WTC11 (cell line): ENCODE results near the gene BFSP1. TPM values are rescaled to one million over a fixed set of nuclear protein-coding genes. Genes with fewer than 3 reads are reported as not detected.

Source experiments
- CBFB ChIP-seq: sonication (generic); formaldehyde crosslinking; IDR thresholded peaks from 2 replicates; pipeline ENCODE4 v1.8.1; 2022; ENCODE audit warnings: mild to moderate bottlenecking, low read depth, missing genetic modification reagents
- EMX1 ChIP-seq: fragments of 250-450 bp; sonication (Bioruptor Pico); IDR thresholded peaks from 2 replicates; pipeline ENCODE4 v1.8.0; 2021; ENCODE audit warnings: mild to moderate bottlenecking
- ESRRA ChIP-seq: sonication (generic); formaldehyde crosslinking; IDR thresholded peaks from 2 replicates; pipeline ENCODE4 v1.8.1; 2022; ENCODE audit warnings: mild to moderate bottlenecking, missing genetic modification reagents, borderline replicate concordance
- FOXP1 ChIP-seq: sonication (generic); formaldehyde crosslinking; IDR thresholded peaks from 2 replicates; pipeline ENCODE4 v1.8.0; 2022; ENCODE audit warnings: missing genetic modification reagents, mild to moderate bottlenecking, moderate library complexity, borderline replicate concordance
- GRHL2 ChIP-seq: fragments of 250-450 bp; sonication (Bioruptor Pico); IDR thresholded peaks from 2 replicates; pipeline ENCODE4 v1.8.0; 2022; ENCODE audit warnings: mild to moderate bottlenecking, moderate library complexity; ENCODE audit not compliant: insufficient replicate concordance, severe bottlenecking
- JUN ChIP-seq: sonication (generic); formaldehyde crosslinking; IDR thresholded peaks from 2 replicates; pipeline ENCODE4 v1.8.0; 2023; ENCODE audit warnings: mild to moderate bottlenecking, missing genetic modification reagents
- MYBL2 ChIP-seq: sonication (generic); formaldehyde crosslinking; IDR thresholded peaks from 2 replicates; pipeline ENCODE4 v1.8.1; 2023; ENCODE audit warnings: mild to moderate bottlenecking, moderate library complexity, missing genetic modification reagents
- NFE2L1 ChIP-seq: sonication (generic); formaldehyde crosslinking; IDR thresholded peaks from 2 replicates; pipeline ENCODE4 v1.8.1; 2023; ENCODE audit warnings: missing genetic modification reagents
- NFYB ChIP-seq: sonication (generic); formaldehyde crosslinking; conservative IDR thresholded peaks from 2 replicates; pipeline ENCODE4 v1.8.0; 2022; ENCODE audit warnings: low read depth, missing genetic modification reagents
- NR3C1 ChIP-seq: sonication (generic); formaldehyde crosslinking; conservative IDR thresholded peaks from 2 replicates; pipeline ENCODE4 v1.8.1; 2023; ENCODE audit warnings: low read depth, mild to moderate bottlenecking, missing genetic modification reagents
- SMAD3 ChIP-seq: sonication (generic); formaldehyde crosslinking; IDR thresholded peaks from 2 replicates; pipeline ENCODE4 v1.8.0; 2022; ENCODE audit warnings: missing genetic modification reagents, mild to moderate bottlenecking, borderline replicate concordance
- TEAD1 ChIP-seq: sonication (generic); formaldehyde crosslinking; IDR thresholded peaks from 2 replicates; pipeline ENCODE4 v1.8.0; 2022; ENCODE audit warnings: mild to moderate bottlenecking, missing genetic modification reagents
- ZNF232 ChIP-seq: sonication (generic); formaldehyde crosslinking; IDR thresholded peaks from 2 replicates; pipeline ENCODE4 v1.8.0; 2022; ENCODE audit warnings: mild to moderate bottlenecking, missing genetic modification reagents
- ZNF263 ChIP-seq: sonication (generic); formaldehyde crosslinking; IDR thresholded peaks from 2 replicates; pipeline ENCODE4 v1.8.1; 2022; ENCODE audit warnings: low read depth, mild to moderate bottlenecking, moderate library complexity, missing genetic modification reagents
- ZNF396 ChIP-seq: fragments of 250-450 bp; sonication (Bioruptor Pico); IDR thresholded peaks from 2 replicates; pipeline ENCODE4 v1.8.0; 2021; ENCODE audit warnings: mild to moderate bottlenecking, moderate library complexity, borderline replicate concordance
- ZNF416 ChIP-seq: fragments of 250-450 bp; sonication (Bioruptor Pico); IDR thresholded peaks from 2 replicates; pipeline ENCODE4 v1.9.0; 2021; ENCODE audit warnings: mild to moderate bottlenecking, inconsistent platforms
- total RNA-seq: library from RNA; stranded (reverse); gene quantifications from 3 replicates; pipeline ENCODE4 v1.2.3, GENCODE V29; 2021
- TF ChIP-seq, protein P1 (sequence below): sonication (generic); formaldehyde crosslinking; IDR thresholded peaks from 2 replicates; pipeline ENCODE4 v1.8.1; 2023; ENCODE audit warnings: mild to moderate bottlenecking, missing genetic modification reagents
- TF ChIP-seq, protein P2 (sequence below): fragments of 250-450 bp; sonication (Bioruptor Pico); IDR thresholded peaks from 2 replicates; pipeline ENCODE4 v1.9.0; 2021; ENCODE audit warnings: mild to moderate bottlenecking
- TF ChIP-seq, protein P3 (sequence below): sonication (generic); formaldehyde crosslinking; IDR thresholded peaks from 2 replicates; pipeline ENCODE4 v1.8.1; 2023; ENCODE audit warnings: mild to moderate bottlenecking, missing genetic modification reagents, borderline replicate concordance
- TF ChIP-seq, protein P4 (sequence below): sonication (generic); formaldehyde crosslinking; IDR thresholded peaks from 2 replicates; pipeline ENCODE4 v1.8.1; 2022; ENCODE audit warnings: low read depth, mild to moderate bottlenecking, moderate library complexity, missing genetic modification reagents, borderline replicate concordance
- TF ChIP-seq, protein P5 (sequence below): sonication (generic); formaldehyde crosslinking; IDR thresholded peaks from 2 replicates; pipeline ENCODE4 v1.8.0; 2023; ENCODE audit warnings: missing genetic modification reagents, mild to moderate bottlenecking, borderline replicate concordance
- TF ChIP-seq, protein P6 (sequence below): sonication (generic); formaldehyde crosslinking; IDR thresholded peaks from 2 replicates; pipeline ENCODE4 v1.8.0; 2022; ENCODE audit warnings: mild to moderate bottlenecking, missing genetic modification reagents

Gene BFSP1
- total RNA-seq, 1 experiment from 2014 or later = 3.0 TPM

DNA sequence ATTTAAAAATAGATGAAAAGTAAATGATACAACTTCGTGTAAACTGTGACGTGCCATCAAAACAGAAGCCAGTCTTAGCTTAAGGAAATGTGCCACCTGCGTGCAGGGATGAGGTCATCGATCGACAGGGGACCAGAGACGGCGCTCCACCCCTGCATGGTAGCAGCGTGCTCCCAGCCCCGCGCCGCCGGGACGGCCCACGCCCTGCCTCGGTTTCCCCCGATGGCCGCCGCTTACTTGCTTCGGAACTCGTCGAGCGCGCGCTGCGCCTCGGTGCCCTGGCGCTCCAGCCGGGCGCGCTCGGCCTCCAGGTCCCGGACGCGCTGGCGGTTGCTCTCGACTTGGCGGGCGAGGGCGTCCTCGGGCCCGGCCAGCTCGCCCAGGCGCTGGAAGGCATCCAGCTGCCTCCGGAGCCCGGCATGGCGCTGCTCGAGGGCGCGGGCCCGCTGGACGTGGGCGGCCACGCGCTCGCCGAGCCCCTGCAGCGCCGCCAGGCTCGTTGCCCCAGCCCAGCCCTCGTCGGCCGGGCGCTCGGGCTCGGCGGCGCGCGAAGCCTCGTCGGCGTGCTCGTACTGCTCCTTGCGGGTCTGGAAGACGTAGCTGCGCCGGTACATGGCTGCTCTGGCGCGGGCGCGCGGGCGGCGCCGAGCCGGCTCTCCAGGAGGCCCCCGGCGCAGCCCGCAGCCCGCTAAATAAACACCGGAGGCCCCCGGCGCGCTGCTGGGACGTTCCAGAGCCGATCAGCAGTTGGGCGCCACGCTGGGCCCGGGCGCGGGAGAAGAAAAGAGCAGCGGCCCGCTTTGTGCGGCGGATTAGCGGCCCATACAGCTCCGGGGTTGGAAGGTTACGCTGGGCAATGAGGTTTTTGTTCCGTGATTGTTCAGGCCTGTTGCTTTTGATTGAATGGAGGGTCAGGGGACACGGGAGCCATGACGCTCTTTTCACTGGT, at the start of gene BFSP1 (continued):
- TF ChIP-seq, protein P1, sequence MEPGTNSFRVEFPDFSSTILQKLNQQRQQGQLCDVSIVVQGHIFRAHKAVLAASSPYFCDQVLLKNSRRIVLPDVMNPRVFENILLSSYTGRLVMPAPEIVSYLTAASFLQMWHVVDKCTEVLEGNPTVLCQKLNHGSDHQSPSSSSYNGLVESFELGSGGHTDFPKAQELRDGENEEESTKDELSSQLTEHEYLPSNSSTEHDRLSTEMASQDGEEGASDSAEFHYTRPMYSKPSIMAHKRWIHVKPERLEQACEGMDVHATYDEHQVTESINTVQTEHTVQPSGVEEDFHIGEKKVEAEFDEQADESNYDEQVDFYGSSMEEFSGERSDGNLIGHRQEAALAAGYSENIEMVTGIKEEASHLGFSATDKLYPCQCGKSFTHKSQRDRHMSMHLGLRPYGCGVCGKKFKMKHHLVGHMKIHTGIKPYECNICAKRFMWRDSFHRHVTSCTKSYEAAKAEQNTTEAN (CRISPR knock-in tag) = no peak
- peak; percentile 64; the same call in 1 of the 2 replicates for TF ChIP-seq CBFB (CRISPR knock-in tag)
- TF ChIP-seq, protein P2, sequence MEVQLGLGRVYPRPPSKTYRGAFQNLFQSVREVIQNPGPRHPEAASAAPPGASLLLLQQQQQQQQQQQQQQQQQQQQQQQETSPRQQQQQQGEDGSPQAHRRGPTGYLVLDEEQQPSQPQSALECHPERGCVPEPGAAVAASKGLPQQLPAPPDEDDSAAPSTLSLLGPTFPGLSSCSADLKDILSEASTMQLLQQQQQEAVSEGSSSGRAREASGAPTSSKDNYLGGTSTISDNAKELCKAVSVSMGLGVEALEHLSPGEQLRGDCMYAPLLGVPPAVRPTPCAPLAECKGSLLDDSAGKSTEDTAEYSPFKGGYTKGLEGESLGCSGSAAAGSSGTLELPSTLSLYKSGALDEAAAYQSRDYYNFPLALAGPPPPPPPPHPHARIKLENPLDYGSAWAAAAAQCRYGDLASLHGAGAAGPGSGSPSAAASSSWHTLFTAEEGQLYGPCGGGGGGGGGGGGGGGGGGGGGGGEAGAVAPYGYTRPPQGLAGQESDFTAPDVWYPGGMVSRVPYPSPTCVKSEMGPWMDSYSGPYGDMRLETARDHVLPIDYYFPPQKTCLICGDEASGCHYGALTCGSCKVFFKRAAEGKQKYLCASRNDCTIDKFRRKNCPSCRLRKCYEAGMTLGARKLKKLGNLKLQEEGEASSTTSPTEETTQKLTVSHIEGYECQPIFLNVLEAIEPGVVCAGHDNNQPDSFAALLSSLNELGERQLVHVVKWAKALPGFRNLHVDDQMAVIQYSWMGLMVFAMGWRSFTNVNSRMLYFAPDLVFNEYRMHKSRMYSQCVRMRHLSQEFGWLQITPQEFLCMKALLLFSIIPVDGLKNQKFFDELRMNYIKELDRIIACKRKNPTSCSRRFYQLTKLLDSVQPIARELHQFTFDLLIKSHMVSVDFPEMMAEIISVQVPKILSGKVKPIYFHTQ (CRISPR knock-in tag) = no peak
- no peak for TF ChIP-seq ZNF416 (CRISPR knock-in tag)
- TF ChIP-seq NFYB (CRISPR knock-in tag) = 0 out of 2 replicates have a peak, but pooled peaks have one; percentile 34
- TF ChIP-seq, protein P3, sequence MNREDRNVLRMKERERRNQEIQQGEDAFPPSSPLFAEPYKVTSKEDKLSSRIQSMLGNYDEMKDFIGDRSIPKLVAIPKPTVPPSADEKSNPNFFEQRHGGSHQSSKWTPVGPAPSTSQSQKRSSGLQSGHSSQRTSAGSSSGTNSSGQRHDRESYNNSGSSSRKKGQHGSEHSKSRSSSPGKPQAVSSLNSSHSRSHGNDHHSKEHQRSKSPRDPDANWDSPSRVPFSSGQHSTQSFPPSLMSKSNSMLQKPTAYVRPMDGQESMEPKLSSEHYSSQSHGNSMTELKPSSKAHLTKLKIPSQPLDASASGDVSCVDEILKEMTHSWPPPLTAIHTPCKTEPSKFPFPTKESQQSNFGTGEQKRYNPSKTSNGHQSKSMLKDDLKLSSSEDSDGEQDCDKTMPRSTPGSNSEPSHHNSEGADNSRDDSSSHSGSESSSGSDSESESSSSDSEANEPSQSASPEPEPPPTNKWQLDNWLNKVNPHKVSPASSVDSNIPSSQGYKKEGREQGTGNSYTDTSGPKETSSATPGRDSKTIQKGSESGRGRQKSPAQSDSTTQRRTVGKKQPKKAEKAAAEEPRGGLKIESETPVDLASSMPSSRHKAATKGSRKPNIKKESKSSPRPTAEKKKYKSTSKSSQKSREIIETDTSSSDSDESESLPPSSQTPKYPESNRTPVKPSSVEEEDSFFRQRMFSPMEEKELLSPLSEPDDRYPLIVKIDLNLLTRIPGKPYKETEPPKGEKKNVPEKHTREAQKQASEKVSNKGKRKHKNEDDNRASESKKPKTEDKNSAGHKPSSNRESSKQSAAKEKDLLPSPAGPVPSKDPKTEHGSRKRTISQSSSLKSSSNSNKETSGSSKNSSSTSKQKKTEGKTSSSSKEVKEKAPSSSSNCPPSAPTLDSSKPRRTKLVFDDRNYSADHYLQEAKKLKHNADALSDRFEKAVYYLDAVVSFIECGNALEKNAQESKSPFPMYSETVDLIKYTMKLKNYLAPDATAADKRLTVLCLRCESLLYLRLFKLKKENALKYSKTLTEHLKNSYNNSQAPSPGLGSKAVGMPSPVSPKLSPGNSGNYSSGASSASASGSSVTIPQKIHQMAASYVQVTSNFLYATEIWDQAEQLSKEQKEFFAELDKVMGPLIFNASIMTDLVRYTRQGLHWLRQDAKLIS (CRISPR knock-in tag) = 0 out of 2 replicates have a peak, but pooled peaks have one; percentile 56
- TF ChIP-seq ESRRA (CRISPR knock-in tag) = 0 out of 2 replicates have a peak, but pooled peaks have one; percentile 31
- TF ChIP-seq NR3C1 (CRISPR knock-in tag) = 0 out of 2 replicates have a peak, but pooled peaks have one; percentile 52
- no peak for TF ChIP-seq ZNF396 (CRISPR knock-in tag)
- no peak; the same call in 1 of the 2 replicates for TF ChIP-seq TEAD1 (CRISPR knock-in tag)
- TF ChIP-seq NFE2L1 (CRISPR knock-in tag) = no peak; the same call in 1 of the 2 replicates
- TF ChIP-seq, protein P4, sequence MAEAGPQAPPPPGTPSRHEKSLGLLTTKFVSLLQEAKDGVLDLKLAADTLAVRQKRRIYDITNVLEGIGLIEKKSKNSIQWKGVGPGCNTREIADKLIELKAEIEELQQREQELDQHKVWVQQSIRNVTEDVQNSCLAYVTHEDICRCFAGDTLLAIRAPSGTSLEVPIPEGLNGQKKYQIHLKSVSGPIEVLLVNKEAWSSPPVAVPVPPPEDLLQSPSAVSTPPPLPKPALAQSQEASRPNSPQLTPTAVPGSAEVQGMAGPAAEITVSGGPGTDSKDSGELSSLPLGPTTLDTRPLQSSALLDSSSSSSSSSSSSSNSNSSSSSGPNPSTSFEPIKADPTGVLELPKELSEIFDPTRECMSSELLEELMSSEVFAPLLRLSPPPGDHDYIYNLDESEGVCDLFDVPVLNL = no peak
- no peak for TF ChIP-seq EMX1 (CRISPR knock-in tag)
- no peak for TF ChIP-seq GRHL2
- TF ChIP-seq SMAD3 (CRISPR knock-in tag) = no peak; the same call in 1 of the 2 replicates
- TF ChIP-seq, protein P5, sequence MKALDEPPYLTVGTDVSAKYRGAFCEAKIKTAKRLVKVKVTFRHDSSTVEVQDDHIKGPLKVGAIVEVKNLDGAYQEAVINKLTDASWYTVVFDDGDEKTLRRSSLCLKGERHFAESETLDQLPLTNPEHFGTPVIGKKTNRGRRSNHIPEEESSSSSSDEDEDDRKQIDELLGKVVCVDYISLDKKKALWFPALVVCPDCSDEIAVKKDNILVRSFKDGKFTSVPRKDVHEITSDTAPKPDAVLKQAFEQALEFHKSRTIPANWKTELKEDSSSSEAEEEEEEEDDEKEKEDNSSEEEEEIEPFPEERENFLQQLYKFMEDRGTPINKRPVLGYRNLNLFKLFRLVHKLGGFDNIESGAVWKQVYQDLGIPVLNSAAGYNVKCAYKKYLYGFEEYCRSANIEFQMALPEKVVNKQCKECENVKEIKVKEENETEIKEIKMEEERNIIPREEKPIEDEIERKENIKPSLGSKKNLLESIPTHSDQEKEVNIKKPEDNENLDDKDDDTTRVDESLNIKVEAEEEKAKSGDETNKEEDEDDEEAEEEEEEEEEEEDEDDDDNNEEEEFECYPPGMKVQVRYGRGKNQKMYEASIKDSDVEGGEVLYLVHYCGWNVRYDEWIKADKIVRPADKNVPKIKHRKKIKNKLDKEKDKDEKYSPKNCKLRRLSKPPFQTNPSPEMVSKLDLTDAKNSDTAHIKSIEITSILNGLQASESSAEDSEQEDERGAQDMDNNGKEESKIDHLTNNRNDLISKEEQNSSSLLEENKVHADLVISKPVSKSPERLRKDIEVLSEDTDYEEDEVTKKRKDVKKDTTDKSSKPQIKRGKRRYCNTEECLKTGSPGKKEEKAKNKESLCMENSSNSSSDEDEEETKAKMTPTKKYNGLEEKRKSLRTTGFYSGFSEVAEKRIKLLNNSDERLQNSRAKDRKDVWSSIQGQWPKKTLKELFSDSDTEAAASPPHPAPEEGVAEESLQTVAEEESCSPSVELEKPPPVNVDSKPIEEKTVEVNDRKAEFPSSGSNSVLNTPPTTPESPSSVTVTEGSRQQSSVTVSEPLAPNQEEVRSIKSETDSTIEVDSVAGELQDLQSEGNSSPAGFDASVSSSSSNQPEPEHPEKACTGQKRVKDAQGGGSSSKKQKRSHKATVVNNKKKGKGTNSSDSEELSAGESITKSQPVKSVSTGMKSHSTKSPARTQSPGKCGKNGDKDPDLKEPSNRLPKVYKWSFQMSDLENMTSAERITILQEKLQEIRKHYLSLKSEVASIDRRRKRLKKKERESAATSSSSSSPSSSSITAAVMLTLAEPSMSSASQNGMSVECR (CRISPR knock-in tag) = peak; percentile 59
- peak; percentile 30; the same call in 1 of the 2 replicates for TF ChIP-seq MYBL2 (CRISPR knock-in tag)
- no peak for TF ChIP-seq JUN
- no peak for TF ChIP-seq ZNF263
- peak; percentile 95 for TF ChIP-seq FOXP1 (CRISPR knock-in tag)
- TF ChIP-seq, protein P6, sequence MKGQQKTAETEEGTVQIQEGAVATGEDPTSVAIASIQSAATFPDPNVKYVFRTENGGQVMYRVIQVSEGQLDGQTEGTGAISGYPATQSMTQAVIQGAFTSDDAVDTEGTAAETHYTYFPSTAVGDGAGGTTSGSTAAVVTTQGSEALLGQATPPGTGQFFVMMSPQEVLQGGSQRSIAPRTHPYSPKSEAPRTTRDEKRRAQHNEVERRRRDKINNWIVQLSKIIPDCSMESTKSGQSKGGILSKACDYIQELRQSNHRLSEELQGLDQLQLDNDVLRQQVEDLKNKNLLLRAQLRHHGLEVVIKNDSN (CRISPR knock-in tag) = no peak
- peak; percentile 23; the same call in 1 of the 2 replicates for TF ChIP-seq ZNF232 (CRISPR knock-in tag)
